NCI-H146 treated with DMSO at 0.1 percent for 48 hours (cell line): Measurements from ENCODE around the gene ABCB1.

Experiments
- DNase-seq: peaks from one replicate; lab custom pipeline; 2025; ENCODE audit not compliant: unreplicated experiment; lab: John Stamatoyannopoulos, UW

Gene ABCB1

DNA sequence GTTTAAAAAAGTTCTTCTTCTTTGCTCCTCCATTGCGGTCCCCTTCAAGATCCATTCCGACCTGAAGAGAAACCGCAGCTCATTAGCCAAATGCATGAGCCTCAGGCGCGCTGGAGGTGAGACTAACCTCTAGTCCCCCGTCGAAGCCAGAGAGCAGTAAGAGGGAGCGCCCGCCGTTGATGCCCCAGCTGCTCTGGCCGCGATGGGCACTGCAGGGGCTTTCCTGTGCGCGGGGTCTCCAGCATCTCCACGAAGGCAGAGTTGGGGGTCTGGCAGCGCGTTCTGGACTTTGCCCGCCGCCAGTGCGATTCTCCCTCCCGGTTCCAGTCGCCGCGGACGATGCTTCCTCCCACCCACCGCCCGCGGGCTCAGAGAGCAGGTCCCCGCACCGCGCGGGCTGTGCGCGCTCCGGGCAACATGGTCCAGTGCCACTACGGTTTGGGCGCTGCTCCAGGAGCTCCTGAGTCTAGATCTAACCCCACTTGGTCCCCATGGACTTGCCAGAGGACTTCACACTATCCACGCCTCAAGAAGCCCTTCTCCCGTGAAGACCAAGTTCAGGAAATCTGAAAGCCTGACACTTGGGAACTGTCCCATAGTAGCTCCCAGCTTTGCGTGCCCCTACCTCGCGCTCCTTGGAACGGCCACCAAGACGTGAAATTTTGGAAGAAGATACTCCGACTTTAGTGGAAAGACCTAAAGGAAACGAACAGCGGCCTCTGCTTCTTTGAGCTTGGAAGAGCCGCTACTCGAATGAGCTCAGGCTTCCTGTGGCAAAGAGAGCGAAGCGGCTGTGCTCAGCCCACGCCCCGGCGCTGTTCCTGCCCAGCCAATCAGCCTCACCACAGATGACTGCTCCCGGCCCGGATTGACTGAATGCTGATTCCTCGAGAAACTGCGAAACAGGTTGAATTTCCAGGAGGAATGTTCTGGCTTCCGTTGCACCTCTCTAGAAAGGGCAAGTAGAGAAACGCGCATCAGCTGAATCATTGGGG is at the start of gene ABCB1:
TSS of gene ABCB1 (minus strand) at position 755 of the 995 bp plus-strand sequence. CDS start at position 55, 700 bp downstream.
- no peak for DNase-seq

- DNase-seq, result no peak
Measured at GRCh38 chr7:87648316-87648715, 47.6 kb upstream of the ABCB1 start.

DNA sequence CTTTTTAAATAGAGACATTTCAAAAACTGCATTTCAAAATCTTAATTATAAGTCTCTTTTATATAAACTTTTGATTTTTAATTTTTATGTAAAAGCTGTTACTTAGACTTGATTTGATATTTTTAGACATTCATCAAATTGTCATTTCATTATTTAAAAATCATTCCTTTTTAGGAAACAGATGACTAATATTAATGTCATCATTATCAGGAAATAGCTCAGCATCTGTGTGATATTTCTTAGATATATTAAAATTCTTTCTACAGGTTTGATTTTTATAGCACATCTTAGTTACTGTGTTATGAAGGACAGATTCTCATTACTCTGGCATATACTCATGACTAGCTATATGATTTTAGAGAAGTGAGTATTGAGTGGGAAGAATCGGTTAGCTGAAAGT is 44.8 kb upstream of the ABCB1 start:
- DNase-seq, result no peak

DNA sequence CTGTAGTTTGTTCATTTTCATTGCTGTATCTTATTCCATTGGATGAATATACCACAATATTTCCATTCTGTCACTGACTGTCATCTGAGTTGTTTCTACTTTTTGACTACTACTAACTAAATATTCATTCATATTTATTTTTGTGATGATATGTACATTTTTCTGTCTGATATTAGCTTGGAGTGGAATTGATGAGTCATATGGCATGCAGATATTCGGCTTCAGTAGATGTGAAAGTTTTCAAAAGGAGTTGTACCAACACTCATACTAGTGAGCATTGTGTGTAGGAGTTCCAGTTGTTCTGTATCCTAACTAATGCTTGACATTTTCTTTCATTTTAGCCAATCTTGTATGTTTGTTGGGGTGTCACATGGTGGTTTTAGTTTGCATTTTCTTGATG is 35.2 kb upstream of the ABCB1 start:
- DNase-seq, result no peak

DNA sequence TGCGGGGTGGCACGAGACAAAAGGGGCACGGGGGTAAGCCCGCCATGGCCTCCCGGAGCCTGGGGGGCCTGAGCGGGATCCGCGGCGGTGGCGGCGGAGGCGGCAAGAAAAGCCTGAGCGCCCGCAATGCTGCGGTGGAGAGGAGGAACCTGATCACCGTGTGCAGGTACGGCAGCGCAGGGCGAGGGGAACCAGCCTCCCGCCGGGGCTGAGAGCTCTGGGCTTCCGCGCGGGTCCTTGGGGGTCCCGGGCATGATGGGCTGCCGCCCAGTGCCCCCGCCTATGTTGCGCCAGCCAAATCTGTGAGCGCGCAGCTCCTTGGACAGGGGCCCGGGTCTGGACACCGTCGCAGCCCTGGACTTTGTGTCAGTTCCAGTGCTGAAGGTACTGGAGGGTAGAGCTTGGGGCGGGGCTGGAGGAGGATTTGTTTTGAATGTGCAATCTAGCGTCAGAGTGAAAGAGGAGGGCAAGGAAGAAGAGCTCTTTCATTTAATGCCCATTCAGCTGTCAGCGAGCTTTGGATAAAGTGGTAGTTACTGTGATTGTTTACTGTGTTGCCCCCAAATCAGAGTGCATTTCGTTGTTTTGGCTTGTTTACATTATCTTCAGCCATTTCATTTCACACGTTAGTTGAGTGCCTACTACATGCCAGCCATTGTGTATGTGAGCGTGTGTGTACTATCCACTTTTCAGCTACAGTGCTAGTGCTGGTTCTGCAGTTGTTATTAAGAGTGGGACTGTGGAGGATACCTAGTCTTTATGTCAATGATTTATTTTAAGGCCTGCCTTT is 28.3 kb upstream of the ABCB1 start:
- no peak for DNase-seq

GRCh38 chr7:87627634-87627994 is 26.9 kb upstream of the ABCB1 start:
- no peak for DNase-seq

DNA sequence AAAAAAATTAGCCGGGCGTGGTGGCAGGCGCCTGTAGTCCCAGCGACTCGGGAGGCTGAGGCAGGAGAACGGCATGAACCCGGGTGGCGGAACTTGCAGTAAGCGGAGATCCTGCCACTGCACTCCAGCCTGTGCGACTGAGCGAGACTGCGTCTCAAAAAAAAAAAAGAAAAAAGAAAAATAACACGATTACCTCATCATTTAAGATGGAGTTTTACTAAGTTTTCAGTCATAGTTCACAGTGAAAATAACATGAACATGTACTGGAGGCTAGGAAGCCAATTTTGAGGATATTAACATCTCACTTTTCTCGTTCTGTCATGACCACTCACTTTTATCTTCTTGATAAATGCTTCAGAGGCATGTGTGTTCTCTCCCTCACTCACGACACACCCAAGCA is 24.4 kb upstream of the ABCB1 start:
- no peak for DNase-seq

GRCh38 chr7:87624628-87625027 is 23.9 kb upstream of the ABCB1 start:
- DNase-seq, result no peak

DNA sequence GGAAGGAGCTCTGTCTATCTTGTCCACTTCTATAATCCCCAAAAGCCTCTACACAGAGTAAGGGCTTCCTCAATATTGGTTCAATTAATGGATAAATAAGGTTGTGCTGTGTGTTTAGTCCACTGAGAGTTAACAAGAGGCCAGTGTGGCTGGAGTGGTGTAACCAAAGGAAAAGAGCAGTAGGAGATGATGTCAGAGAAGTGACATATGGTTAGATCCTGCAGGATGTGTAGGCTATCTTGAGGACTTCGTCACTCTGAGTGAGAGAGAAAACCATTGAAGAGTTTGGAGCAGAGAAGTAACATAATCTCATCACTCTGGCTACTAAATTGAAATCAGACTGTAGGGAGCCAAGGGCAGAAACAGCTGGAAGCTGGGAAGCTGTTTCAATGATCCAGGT is 14.5 kb upstream of the ABCB1 start:
- DNase-seq, result no peak

DNA sequence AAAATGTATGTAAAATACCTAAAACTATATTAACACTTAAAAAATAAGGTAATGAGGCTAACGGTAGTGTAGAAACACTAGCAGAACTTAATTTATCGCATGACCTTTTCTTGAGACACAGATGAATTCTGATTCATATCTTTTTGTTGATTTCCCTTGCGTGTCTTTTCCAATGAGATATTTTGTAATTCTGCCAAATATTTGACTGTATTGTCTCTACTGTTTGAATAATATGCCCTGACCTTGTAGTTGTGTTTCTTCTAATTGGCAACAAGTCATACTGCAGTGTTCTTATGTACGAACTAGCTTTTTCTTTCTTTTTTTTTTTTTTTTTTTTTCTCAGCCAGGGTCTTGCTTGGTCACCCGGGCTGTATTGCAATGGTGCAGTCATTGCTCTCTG is 9.2 kb upstream of the ABCB1 start:
- no peak for DNase-seq

DNA sequence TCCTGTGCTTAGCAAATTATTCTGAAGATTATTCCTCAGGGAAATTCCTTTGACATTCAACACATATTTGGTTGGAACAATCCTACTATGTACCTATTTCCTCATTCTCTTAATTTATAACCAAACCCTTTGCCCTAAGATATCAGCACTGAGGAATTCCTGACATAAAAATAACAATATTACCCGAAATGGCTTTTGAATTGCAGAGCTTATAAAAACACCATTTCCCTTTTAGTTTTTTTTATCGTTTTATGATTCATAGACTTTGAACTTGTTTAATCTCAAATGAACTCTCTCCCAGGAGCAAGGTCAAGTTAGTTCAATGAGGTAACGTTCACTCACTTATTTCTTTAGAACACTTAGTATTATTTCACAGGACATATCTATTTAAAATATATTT is 7.7 kb upstream of the ABCB1 start:
- no peak for DNase-seq

GRCh38 chr7:87604264-87604663 is 3.6 kb upstream of the ABCB1 start:
- DNase-seq, result no peak

DNA sequence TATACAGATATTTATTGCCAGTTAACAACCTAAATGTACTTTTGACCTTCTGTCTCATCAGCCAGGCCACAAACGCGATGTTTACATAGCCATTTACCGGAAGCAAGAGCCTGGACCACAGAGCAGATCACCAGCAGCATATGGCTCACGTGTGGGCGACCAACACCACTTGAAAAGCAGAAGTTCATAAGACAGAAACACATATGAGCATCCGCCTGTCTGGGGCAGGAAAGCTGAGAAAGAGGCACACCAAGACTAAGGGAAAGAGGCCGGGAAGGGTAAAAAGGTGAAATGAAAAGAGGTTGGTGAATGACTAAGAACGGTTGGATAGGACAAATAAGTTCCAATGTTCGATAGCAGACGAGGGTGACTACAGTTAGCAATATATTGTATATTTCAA is 1.3 kb downstream of the ABCB1 start:
- DNase-seq, result no peak

GRCh38 chr7:87598234-87599009 is 2.3 kb downstream of the ABCB1 start:
- DNase-seq, result no peak

DNA sequence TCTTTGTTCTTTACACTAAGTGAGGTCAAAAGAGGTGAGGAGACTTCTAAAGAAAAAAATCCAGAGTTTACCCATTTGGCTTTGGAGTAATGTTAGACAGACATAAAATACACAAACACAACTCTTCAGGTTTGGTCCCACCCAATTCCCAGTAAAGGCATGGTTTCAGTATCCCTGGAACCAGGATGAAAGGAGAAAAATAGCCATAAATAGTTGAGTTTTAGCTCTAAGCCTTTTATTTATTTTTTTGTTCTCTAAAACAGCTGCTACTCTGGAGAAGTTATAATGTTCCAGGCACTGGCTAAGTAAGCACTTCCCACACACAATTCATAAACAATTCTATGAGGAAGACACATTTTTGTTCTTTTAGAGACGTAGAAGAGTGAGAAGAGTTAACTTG is 4.0 kb downstream of the ABCB1 start:
- DNase-seq, result no peak

DNA sequence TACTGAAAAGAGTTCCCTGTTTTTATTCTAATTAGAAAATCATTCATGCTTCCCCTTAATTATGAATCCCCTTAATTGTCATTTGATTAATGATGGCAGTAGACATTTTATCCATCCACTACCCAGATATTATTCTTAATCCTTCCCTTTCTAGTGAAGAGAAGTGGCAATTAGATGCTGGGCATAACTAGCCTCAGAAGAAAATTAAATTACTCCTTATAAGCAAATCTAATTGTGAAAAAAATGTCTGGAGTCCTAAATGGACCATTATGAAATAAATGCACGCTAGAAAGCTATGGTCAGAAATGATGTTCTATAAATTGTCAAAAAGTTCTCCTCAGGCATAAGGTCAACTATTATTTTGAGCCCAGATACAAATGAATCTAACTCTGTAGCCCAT is 4.5 kb downstream of the ABCB1 start:
- DNase-seq, result no peak

- DNase-seq, result no peak
Measured at GRCh38 chr7:87592300-87592699, 8.4 kb downstream of the ABCB1 start.

GRCh38 chr7:87591211-87591610 is 9.5 kb downstream of the ABCB1 start:
- no peak for DNase-seq

GRCh38 chr7:87590578-87590977 is 10.1 kb downstream of the ABCB1 start:
- no peak for DNase-seq

DNA sequence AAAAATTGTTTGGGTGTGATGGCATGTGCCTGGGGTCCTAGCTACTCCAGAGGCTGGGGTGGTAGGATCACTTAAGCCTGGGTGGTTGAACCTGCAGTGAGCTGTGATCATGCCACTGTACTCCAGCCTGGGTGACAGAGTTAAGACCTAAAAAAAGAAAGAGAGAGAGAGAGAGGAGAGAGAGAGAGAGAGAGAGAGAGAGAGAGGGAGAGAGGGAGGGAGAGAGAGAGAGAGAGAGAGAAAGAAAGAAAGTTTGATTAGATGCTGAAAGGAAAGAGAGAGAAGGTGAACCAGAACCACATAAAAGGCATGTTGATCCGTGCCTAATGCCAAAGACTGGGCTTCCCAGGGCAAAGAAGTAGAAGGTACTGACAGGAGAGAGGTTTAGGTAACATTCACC is 11.1 kb downstream of the ABCB1 start:
- DNase-seq, result no peak

DNA sequence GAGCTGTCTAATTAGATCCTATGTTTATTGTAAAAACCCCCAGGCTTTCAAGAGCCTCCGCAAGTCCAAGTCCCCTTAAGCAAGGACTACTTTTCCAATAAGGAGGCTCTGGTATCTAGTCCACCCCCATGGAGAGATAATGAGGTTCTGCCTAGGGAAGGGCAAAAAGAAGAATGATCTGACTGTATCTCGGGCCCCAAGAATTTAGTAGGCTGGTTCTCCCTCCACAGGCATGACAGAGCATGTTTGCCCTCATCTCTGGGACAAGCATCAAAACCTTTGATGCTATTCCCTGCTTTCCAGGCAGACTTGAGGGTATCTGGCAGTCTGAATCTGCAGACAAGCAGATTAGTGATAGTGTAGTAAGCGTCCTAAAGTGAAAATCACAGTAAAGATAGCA is 19.0 kb downstream of the ABCB1 start:
- no peak for DNase-seq
